ENCODE results near the gene DYSF.
"Not testable (repeated sequence)": the region's sequence is repeated elsewhere in the genome, so short reads cannot be mapped to it uniquely, and the experiment has no call there.

DYSF gene

GRCh38 chr2:71416866-71417265 lies 36.5 kb upstream of the DYSF start:
- Histone ChIP-seq H3K4me3 (ENCODE audit: low read depth, low read length) (peak overlapping the region; percentile 34), H3K4me1 (ENCODE audit: control insufficient read depth, insufficient read depth, low read length) (peaks cover 16% of the 10 kb centered on the region), H3K27ac (ENCODE audit: extremely low read depth, low read depth, low read length) (peak overlapping the region; percentile 70)
- CTCF ChIA-PET = interaction anchor here (1.2 to 1.3 kb wide), 2 partner anchors 36 to 117 kb away, joined by 3 read pairs; partner anchors contain the start of gene DYSF
- peak; percentile 45; the same call in 1 of the 2 replicates for TF ChIP-seq GLIS1 (tag by site-specific recombination; IDR thresholded peaks at IDR 0.05)
- TF ChIP-seq FEZF1 (tag by site-specific recombination; IDR thresholded peaks at IDR 0.05) = peak; percentile 41; the same call in 1 of the 2 replicates
- TF ChIP-seq GLIS2 (tag by site-specific recombination; IDR thresholded peaks at IDR 0.05) = peak; percentile 28; the same call in 1 of the 2 replicates
- not testable (repeated sequence) for H3K36me3 ChIP-seq (ENCODE audit: control insufficient read depth in 2 of 2, insufficient read depth in 1 of 2, low read length in 2 of 2); H3K9me3 ChIP-seq (ENCODE audit: control insufficient read depth, insufficient read depth, low read depth, low read length)
- POLR2A ChIA-PET = interaction anchor here (0.8 kb wide), 1 partner anchor 85 kb away, joined by 6 read pairs; the partner anchor contains the start of gene ZNF638

- peaks cover 16% of the 10 kb centered on the region for H3K4me1 ChIP-seq (ENCODE audit: control insufficient read depth, insufficient read depth, low read length)
- TF ChIP-seq ZNF341 (tag by site-specific recombination; IDR thresholded peaks at IDR 0.05; ENCODE audit: low read depth) (peak; percentile 85), ZBTB17 (tag by site-specific recombination; IDR thresholded peaks at IDR 0.05) (peak; percentile 45; the same call in 1 of the 2 replicates), ZBTB48 (tag by site-specific recombination; IDR thresholded peaks at IDR 0.05) (peak; percentile 32; the same call in 1 of the 2 replicates), ZNF112 (tag by site-specific recombination; IDR thresholded peaks at IDR 0.05) (no peak), PRDM10 (tag by site-specific recombination; IDR thresholded peaks at IDR 0.05) (no peak), ZNF335 (tag by site-specific recombination; conservative IDR thresholded peaks at IDR 0.05) (0 out of 2 replicates have a peak, but pooled peaks have one; percentile 36), ZNF362 (tag by site-specific recombination; IDR thresholded peaks at IDR 0.05) (peak; percentile 36; the same call in 1 of the 2 replicates), ATF2 (tag by site-specific recombination; IDR thresholded peaks at IDR 0.05; ENCODE audit: low read depth) (no peak)
- H3K9me3 ChIP-seq (ENCODE audit: control insufficient read depth, insufficient read depth, low read depth, low read length) = no peaks in the 10 kb centered on the region
- ChIA-PET CTCF (interaction anchor here (0.7 to 1.3 kb wide), 6 partner anchors 27 to 260 kb away, joined by 3 to 4 read pairs (median 3); partner anchors contain the start of genes DYSF and PAIP2B), POLR2A (interaction anchor here (0.7 to 0.8 kb wide), 2 partner anchors 86 to 141 kb away, joined by 3 to 6 read pairs; partner anchors contain the start of gene ZNF638)
- peak overlapping the region; percentile 70 for H3K27ac ChIP-seq (ENCODE audit: extremely low read depth, low read depth, low read length)
- H3K4me3 ChIP-seq (ENCODE audit: low read depth, low read length) = peak overlapping the region; percentile 43
- peaks cover 3 to 10% of the 10 kb centered on the region in 2 experiments for H3K36me3 ChIP-seq (ENCODE audit: control insufficient read depth in 2 of 2, insufficient read depth in 1 of 2, low read length in 2 of 2)
Measured at GRCh38 chr2:71417300-71418202, 35.8 kb upstream of the DYSF start.

GRCh38 chr2:71419145-71419544 lies 34.2 kb upstream of the DYSF start:
- CTCF ChIA-PET = no interaction called here
- Histone ChIP-seq H3K36me3 (ENCODE audit: control insufficient read depth in 2 of 2, insufficient read depth in 1 of 2, low read length in 2 of 2) (peaks cover 19 to 24% of the 10 kb centered on the region in 2 experiments), H3K27ac (ENCODE audit: extremely low read depth, low read depth, low read length) (no peak overlapping the region), H3K4me1 (ENCODE audit: control insufficient read depth, insufficient read depth, low read length) (peaks cover 16% of the 10 kb centered on the region), H3K4me3 (ENCODE audit: low read depth, low read length) (no peak overlapping the region), H3K9me3 (ENCODE audit: control insufficient read depth, insufficient read depth, low read depth, low read length) (no peaks in the 10 kb centered on the region)
- POLR2A ChIA-PET = no interaction called here
- TF ChIP-seq KLF7 (tag by site-specific recombination; IDR thresholded peaks at IDR 0.05; ENCODE audit: borderline replicate concordance) (no peak), ZNF704 (tag by site-specific recombination; IDR thresholded peaks at IDR 0.05) (no peak), ZNF549 (tag by site-specific recombination; IDR thresholded peaks at IDR 0.05) (no peak), ZNF639 (tag by site-specific recombination; IDR thresholded peaks at IDR 0.05) (no peak)

All from HEK293 (cell line).